ENCODE data around the gene KRTAP9-1. TPM values are rescaled to one million over a fixed set of nuclear protein-coding genes. Genes with fewer than 3 reads are reported as not detected.
"Not testable (repeated sequence)": the region's sequence is repeated elsewhere in the genome, so short reads cannot be mapped to it uniquely, and the experiment has no call there.

KRTAP9-1 gene
- total RNA-seq, 6 experiments from 2014 or later = not detected

DNA sequence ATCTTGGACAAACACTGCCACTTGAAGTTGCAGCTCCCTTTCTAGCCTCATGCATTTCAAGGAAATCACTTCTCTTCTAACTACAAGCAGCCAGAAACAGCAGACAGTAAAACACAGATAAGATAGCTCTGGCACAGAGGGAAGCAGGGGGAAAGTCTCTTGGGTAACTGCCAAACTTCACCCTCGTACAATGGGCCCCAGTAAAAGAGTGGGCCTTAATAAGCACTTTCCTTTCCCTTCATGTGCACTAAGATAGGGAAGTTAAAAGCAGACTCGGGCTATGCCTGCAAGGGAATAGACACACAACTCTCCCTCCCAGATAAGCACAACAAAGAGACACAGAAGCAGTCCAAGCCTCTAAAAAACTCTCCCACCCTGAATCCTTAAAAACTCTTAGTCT is 35.8 kb upstream of the KRTAP9-1 start:
- H3K27me3 ChIP-seq = no peaks in the 10 kb centered on the region
- WGBS (ENCODE audit: insufficient coverage, low coverage, low lambda C conversion rate, missing lambda C conversion rate) = 14% methylated on average over 2 of the region's 2 CpGs
- H3K27ac ChIP-seq = no peak overlapping the region
- TF ChIP-seq, protein P1, sequence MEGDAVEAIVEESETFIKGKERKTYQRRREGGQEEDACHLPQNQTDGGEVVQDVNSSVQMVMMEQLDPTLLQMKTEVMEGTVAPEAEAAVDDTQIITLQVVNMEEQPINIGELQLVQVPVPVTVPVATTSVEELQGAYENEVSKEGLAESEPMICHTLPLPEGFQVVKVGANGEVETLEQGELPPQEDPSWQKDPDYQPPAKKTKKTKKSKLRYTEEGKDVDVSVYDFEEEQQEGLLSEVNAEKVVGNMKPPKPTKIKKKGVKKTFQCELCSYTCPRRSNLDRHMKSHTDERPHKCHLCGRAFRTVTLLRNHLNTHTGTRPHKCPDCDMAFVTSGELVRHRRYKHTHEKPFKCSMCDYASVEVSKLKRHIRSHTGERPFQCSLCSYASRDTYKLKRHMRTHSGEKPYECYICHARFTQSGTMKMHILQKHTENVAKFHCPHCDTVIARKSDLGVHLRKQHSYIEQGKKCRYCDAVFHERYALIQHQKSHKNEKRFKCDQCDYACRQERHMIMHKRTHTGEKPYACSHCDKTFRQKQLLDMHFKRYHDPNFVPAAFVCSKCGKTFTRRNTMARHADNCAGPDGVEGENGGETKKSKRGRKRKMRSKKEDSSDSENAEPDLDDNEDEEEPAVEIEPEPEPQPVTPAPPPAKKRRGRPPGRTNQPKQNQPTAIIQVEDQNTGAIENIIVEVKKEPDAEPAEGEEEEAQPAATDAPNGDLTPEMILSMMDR (IDR thresholded peaks at IDR 0.05) = no peak
- TF ChIP-seq POLR2A (IDR thresholded peaks at IDR 0.05) = no peak
- no peak for ATAC-seq
- no peak for DNase-seq
- H3K4me3 ChIP-seq = no peak overlapping the region
- intact Hi-C loops (cut with DNase I) = no loop called here
- H3K4me1 ChIP-seq = no peaks in the 10 kb centered on the region
- no peaks in the 10 kb centered on the region for H3K9me3 ChIP-seq
- no peaks in the 10 kb centered on the region for H3K36me3 ChIP-seq

DNA sequence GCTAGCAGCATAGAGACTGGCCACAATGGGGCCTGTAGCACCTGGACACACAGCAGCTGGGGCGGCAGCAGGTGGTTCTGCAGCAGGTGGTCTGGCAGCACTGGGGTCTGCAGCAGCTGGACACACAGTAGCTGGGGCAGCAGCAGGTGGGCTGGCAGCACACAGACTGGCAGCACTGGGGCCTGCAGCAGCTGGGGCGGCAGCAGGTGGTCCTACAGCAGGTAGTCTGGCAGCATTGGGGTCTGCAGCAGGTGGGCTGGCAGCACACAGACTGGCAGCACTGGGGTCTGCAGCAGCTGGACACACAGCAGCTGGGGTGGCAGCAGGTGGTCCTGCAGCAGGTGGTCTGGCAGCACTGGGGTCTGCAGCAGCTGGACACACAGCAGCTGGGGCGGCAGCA is 29.5 kb upstream of the KRTAP9-1 start:
- H3K4me3 ChIP-seq; H3K9me3 ChIP-seq; intact Hi-C loops (cut with DNase I); DNase-seq; H3K4me1 ChIP-seq; H3K27me3 ChIP-seq; H3K27ac ChIP-seq; ATAC-seq; H3K36me3 ChIP-seq: not testable (repeated sequence)
- no CpG with 5 or more reads among the region's 3 CpGs for WGBS (ENCODE audit: insufficient coverage, low coverage, low lambda C conversion rate, missing lambda C conversion rate)

DNA sequence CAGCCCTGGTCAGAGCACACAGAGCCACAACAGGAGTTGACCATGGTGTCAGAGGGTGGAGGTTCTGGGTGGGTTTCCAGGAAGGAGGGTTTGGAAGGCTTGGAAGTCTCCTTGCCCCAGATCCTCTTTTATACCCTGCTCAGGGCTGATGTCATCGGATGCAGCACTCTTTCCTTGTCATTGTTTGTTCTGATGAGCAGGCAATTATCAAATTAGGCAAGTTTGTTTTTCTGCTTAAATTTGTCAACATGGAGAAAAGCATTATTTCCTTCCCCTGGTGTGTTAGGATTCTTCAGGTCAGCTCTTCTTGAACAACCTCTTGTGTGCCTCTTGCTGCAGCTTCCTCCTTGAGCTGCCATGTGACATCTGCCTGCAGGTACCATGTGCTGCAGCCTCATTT is 29.0 kb upstream of the KRTAP9-1 start, which contains the start of gene KRTAP4-4:
Gene KRTAP4-4 (minus strand): TSS at position 101 of the 400 bp plus-strand sequence. CDS start 57 bp downstream, at position 44.
- no peaks in the 10 kb centered on the region for H3K4me1 ChIP-seq
- TF ChIP-seq, protein P1 (IDR thresholded peaks at IDR 0.05) = no peak
- no peak for TF ChIP-seq POLR2A (IDR thresholded peaks at IDR 0.05)
- H3K9me3 ChIP-seq = no peaks in the 10 kb centered on the region
- H3K36me3 ChIP-seq = no peaks in the 10 kb centered on the region
- H3K4me3 ChIP-seq = no peak within 1 kb of the TSS
- H3K27me3 ChIP-seq = no peaks in the 10 kb centered on the region
- DNase-seq (no peak), ATAC-seq (no peak)
- intact Hi-C loops (cut with DNase I) = no loop called here
- no peak within 1 kb of the TSS for H3K27ac ChIP-seq
- no CpG with 5 or more reads among the region's 1 CpG for WGBS (ENCODE audit: insufficient coverage, low coverage, low lambda C conversion rate, missing lambda C conversion rate)

DNA sequence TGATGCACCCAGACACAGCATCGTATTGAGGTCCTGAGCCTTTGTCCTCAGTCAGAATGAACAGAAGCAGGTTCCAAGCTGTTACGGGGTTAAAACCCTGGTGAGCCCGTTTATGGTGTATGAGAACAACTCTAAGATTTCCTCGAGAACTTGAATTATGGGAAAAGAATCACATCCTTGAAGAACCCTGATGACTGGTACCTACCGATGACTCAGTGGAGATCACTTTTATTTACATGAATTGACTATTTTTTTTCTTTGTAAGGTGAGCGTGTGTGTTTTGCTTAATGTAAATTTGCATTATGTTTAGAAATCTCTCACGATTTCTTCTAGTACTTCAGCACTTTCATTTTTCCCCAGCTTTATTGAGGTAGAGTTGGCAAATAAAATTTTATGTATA is 25.9 kb upstream of the KRTAP9-1 start:
- Histone ChIP-seq H3K4me1 (no peaks in the 10 kb centered on the region), H3K4me3 (no peak overlapping the region), H3K9me3 (no peaks in the 10 kb centered on the region), H3K36me3 (no peaks in the 10 kb centered on the region), H3K27ac (no peak overlapping the region), H3K27me3 (no peaks in the 10 kb centered on the region)
- TF ChIP-seq, protein P1 (IDR thresholded peaks at IDR 0.05) = no peak
- TF ChIP-seq POLR2A (IDR thresholded peaks at IDR 0.05) = no peak
- intact Hi-C loops (cut with DNase I) = no loop called here
- DNase-seq = no peak
- WGBS (ENCODE audit: insufficient coverage, low coverage, low lambda C conversion rate, missing lambda C conversion rate) = 53% methylated on average over 6 of the region's 7 CpGs
- ATAC-seq = no peak

DNA sequence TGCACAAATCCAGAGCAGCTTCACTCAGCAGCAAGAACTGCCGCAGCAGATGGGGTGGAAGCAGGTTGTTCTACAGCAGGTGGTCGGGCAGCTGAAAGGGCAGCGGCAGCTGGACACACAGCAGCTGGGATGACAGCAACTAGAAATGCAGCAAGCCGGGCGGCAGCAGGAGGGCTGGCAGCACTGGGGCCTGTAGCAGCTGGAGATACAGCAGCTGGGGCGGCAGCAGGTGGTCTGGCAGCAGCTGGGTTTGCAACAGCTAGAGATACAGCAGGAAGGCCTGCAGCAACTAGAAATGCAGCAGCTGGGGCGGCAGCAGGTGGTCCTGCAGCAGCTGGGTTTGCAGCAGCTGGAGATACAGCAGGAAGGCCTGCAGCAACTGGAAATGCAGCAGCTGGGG is 22.1 kb upstream of the KRTAP9-1 start:
- WGBS (ENCODE audit: insufficient coverage, low coverage, low lambda C conversion rate, missing lambda C conversion rate) = 82% methylated on average over 4 of the region's 7 CpGs
- TF ChIP-seq, protein P1 (IDR thresholded peaks at IDR 0.05) = no peak
- no peak for TF ChIP-seq POLR2A (IDR thresholded peaks at IDR 0.05)
- Histone ChIP-seq H3K27ac (no peak overlapping the region), H3K36me3 (no peaks in the 10 kb centered on the region), H3K27me3 (no peaks in the 10 kb centered on the region), H3K4me1 (no peaks in the 10 kb centered on the region), H3K9me3 (no peaks in the 10 kb centered on the region), H3K4me3 (no peak overlapping the region)
- intact Hi-C loops (cut with DNase I) = no loop called here
- no peak for DNase-seq
- ATAC-seq = no peak
